NCI-H82 (cell line): Measurements from ENCODE around the gene PPP1R12C.
"Not testable (repeated sequence)": the region's sequence is repeated elsewhere in the genome, so short reads cannot be mapped to it uniquely, and the experiment has no call there.

ENCODE experiments used
- DNase-seq: peaks from one replicate; lab custom pipeline; 2025; lab: John Stamatoyannopoulos, UW

Gene PPP1R12C

DNA sequence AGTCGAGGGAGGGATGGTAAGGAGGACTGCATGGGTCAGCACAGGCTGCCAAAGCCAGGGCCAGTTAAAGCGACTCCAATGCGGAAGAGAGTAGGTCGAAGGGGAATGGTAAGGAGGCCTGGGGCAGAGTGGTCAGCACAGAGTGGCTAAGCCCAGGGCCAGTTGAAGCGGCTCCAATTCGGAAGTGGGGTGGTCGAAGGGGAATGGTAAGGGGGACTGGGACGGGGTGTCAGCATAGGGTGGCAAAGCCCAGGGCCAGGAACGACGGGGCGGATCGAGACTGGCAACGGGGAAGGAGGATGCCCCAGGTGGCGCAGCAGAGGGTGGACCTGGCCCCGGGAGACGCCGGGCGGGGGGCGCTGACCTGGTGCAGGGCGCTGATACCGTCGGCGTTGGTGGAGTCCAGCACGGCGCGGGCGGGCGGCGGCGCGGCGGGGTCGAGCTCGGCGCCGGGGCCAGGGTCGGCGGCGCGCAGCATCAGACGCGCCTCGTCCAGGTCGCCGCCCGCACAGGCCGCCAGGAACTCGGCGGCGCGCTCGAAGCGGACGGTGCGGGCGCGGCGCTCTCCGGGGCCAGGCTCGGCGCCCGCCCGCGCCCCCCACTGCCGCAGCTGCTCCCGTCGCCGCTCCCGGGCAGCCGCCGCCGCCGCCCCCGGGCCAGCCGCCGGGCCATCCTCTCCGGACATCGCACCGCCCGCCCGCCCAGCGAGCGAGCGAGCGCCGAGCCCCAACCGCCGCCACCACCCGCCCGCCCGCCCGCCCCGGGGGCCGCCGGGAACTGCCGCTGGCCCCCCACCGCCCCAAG is at the start of gene PPP1R12C:
Gene PPP1R12C (minus strand): TSS at position 779 of the 804 bp plus-strand sequence. CDS start 94 bp downstream, at position 685.
- no peak for DNase-seq

DNA sequence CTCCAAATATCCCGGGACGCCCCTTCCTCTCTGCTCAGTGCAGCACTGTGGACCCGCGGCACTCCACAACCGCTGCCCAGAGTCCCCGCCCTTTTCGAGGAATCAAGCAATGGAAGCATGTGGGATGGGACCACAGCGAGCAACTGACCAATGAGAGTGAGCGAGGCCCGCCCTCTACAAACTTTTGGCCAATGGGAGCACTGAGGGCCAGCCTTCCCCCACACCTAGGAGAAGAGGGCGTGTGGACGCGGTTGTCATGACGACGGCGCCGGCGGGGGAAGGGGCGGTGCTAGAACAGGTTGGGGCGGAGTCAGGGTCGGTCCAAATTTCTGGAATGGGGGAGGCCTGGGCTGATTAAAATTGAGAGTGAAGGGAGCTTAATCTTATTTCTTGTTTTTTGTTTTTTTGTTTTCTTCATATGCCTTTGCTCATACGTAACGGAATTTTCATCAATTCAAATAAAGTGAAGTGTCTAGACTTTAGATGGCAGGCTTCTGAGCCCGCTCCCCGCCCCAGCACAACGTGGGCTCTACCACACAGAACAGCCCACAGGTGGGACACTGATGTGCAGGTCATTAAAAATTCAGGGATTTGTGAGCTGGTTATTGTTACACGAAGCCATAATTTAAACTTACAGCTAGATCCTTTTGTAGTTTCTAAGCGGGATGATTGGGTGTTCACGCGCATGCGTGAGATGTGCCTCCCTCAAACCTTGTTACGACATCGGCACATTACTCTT is 49.3 kb upstream of the PPP1R12C start, which contains the start of gene DNAAF3:
Gene DNAAF3 (minus strand): TSS at position 84 of the 739 bp plus-strand sequence. CDS start 200 bp downstream, outside the sequence.
- peak; percentile 99 for DNase-seq

- peak; percentile 94 for DNase-seq
Observed at GRCh38 chr19:55165952-55166529, 48.6 kb upstream of the PPP1R12C start.

DNA sequence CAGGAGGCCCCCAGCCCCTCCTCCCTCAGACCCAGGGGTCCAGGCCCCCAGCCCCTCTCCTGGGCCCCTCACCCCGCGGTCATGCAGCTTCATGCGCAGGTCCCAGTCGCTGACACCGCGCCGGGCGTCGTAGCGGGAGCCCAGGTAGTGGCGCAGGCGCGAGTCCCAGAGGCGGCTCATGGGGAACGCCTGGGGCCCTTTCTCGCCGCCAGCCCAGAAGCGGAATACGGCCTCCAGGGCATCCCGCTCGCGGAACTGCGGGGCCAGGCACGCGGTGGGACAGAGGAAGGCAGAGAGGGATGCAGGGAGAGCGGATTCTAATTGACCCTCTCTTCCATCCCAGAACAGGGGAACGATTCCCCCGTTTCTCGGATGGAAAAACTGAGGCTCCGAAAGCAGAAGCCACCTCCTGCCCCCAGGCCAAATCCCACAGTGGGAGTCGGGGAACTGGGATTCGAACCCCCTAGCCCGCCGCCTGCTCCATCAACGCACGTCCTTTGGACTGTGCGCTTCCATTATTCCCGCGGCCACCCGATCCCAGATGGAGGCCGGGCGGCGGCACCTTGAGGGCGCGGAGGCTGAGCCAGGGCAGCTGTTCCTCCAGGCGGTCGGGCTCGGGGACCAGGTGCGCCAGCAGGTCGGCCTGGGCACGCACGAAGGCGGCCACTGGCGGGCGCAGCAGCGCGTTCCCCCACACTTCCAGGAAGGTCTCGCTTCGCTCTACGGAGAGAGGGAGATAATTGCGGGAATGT is 44.3 kb upstream of the PPP1R12C start:
- DNase-seq: peak; percentile 40

DNA sequence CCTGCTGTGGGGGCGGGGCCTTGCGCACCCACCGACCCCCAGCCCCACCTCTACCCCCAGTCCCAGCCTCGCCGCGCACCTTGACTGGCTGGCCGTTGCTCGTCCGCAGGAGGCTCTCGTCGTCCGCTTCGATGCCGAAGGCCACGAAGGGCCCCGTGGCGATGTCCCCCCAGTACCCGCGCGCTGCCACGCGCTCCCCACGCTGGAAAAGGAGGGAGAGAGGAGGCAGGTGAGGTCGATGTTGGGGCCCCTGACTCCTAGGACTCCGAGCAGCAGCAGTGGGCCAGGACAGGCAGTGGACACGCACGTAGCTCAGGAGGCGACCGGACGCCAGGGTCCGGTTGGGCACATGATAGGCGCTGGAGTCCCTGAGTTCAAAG is 43.5 kb upstream of the PPP1R12C start:
- no peak for DNase-seq

GRCh38 chr19:55160128-55160985 is 42.9 kb upstream of the PPP1R12C start:
- DNase-seq: peak; percentile 98

- DNase-seq: no peak
Observed at GRCh38 chr19:55158848-55159749, 41.7 kb upstream of the PPP1R12C start.

GRCh38 chr19:55158423-55158822 is 41.0 kb upstream of the PPP1R12C start:
- no peak for DNase-seq

- DNase-seq: no peak
Observed at GRCh38 chr19:55157064-55157908, 39.8 kb upstream of the PPP1R12C start, which contains the start of gene TNNI3. TSS of gene TNNI3 (minus strand) at chr19:55157732. CDS start at chr19:55157589, 143 bp downstream.

DNA sequence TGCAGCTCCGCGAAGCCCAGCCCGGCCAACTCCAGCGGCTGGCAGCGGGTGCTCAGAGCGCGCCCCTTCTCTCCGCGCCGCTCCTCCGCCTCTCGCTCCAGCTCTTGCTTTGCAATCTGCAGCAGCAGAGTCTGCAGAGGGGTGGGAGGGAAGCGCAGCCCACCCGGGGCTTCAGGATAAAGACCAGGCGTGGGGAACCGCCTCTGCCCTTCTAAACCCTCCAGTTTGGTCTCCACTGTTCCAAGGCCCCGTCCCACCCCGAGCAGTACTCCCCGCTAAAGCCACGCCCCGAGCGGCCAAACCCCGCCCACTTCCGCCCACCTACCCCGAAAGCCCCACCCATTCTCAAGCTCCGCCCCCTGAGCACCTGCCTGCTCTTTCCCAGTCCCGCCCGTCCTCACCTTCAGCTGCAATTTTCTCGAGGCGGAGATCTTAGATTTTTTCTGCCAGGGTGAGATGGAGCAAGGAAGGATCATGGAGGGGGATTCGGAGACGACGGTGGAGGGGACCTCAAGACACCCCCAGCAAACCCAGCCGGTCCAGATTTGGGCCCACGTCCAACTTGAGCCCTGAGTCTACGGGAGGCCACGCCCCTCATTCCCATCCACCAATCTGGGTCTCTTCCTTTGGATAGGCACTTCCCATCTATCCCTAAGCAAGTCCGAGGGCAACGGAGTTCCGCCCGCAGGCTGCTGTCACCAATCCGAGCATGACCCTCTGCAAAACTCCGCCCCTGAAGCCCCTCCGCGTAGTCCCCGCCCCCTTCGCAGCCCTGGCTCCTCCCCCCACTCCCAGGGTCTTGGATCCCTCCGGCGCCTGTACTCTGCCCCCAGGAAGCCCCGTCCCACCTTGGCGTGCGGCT is 39.0 kb upstream of the PPP1R12C start:
- DNase-seq: peak; percentile 98

DNA sequence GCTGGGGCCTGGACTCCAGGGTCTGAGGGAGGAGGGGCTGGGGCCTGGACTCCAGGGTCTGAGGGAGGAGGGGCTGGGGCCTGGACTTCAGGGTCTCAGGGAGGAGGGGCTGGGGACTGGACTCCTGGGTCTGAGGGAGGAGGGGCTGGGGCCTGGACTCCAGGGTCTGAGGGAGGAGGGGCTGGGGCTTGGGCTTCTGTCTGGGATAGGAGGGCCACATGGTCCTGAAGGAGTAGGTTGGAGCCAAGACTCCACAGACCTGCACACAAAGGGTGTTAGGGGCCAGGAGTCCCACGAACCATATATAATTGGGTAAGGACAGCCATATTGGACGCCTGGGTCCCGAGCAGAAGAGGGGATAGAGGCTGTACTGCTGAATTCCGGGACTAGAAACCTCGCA is 38.3 kb upstream of the PPP1R12C start:
- not testable (repeated sequence) for DNase-seq

GRCh38 chr19:55153652-55154264 is 36.3 kb upstream of the PPP1R12C start:
- DNase-seq: no peak

- peak; percentile 68 for DNase-seq
Observed at GRCh38 chr19:55152017-55152416, 34.6 kb upstream of the PPP1R12C start.

GRCh38 chr19:55149078-55150003 is 31.9 kb upstream of the PPP1R12C start, which contains the start of gene TNNT1:
TSS of gene TNNT1 (minus strand) at chr19:55149206. CDS start at chr19:55147157, 2,049 bp downstream.
- peak; percentile 55 for DNase-seq

DNA sequence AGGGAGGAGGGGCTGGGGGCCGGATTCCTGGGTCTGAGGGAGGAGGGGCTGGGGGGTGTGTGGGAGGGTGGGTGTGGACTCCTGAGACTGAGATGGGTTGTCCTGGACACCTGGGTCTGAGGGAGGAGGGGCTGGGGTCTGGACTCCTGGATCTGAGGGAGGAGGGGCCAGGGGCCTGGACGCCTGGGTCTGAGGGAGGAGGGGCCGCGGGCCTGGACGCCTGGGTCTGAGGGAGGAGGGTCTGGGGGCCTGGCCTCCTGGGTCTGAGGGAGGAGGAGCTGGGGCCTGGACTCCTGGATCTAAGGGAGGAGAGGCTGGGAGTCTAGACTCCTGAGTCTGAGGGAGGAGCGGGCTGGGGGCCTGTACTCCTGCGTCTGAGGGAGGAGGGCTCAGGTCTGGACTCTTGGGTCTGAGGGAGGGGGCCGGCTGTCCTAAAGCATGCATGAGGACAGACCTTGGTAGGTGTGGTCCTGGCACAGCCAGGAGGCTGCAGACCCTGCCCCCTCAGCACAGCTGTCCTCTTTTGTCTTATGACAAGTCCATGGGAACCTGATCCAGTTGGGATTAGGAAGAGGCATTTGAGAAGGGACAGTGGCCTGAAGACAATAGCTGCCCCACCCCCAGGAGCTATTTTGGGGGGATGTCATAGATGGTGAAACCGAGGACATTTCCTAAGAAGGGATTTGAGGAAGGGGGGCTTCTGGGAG is 30.3 kb upstream of the PPP1R12C start:
- DNase-seq: peak; percentile 92
